Spleen (tissue), 11 donors: ENCODE data around the gene ZNF621. TPM values are rescaled to one million over a fixed set of nuclear protein-coding genes. Genes with fewer than 3 reads are reported as not detected.

ENCODE experiments used
- DNase-seq: peaks from one replicate; pipeline ENCODE4 v3.0.0-alpha.2; 2020
- H3K27ac ChIP-seq, 8 donors: fragments of 200-600 bp; sonication (generic) in 7 of 8; 1 replicate in 4 of 8; 2 replicates in 4 of 8; pipeline versions ENCODE4 v1.5.0 to v1.8.0; 2016 to 2021; ENCODE audit warnings: inconsistent platforms in 4 of 8, mild to moderate bottlenecking in 4 of 8, moderate library complexity in 1 of 8
- H3K27me3 ChIP-seq, 7 donors: fragments of 200-600 bp; sonication (generic) in 6 of 7; replicated peaks in 1 of 7; 1 replicate in 4 of 7; 2 replicates in 3 of 7; pipeline versions ENCODE4 v1.5.0 to v1.8.0; 2016 to 2021; ENCODE audit warnings: inconsistent platforms in 3 of 7, mild to moderate bottlenecking in 1 of 7
- H3K36me3 ChIP-seq, 6 donors: fragments of 200-600 bp; sonication (generic) in 5 of 6; 1 replicate in 4 of 6; 2 replicates in 2 of 6; pipeline versions ENCODE4 v1.5.0 to v1.8.0; 2016 to 2021; ENCODE audit warnings: inconsistent platforms in 2 of 6
- H3K4me1 ChIP-seq, 6 donors: fragments of 200-600 bp; sonication (generic) in 5 of 6; 1 replicate in 3 of 6; 2 replicates in 3 of 6; pipeline versions ENCODE4 v1.5.0 to v1.8.0; 2016 to 2021; ENCODE audit warnings: inconsistent platforms in 3 of 6
- H3K4me3 ChIP-seq, 8 donors: fragments of 200-600 bp; sonication (generic) in 7 of 8; 1 replicate in 4 of 8; 2 replicates in 4 of 8; pipeline versions ENCODE4 v1.5.0 to v1.8.0; 2016 to 2021; ENCODE audit warnings: inconsistent platforms in 4 of 8, mild to moderate bottlenecking in 4 of 8, moderate library complexity in 2 of 8
- H3K9me3 ChIP-seq, 8 donors: fragments of 200-600 bp; sonication (generic) in 7 of 8; 1 replicate in 4 of 8; 2 replicates in 4 of 8; pipeline versions ENCODE4 v1.5.0 to v1.8.0; 2016 to 2021; ENCODE audit warnings: inconsistent platforms in 4 of 8
- POLR2A ChIP-seq, 3 donors: fragments of 450-650 bp; IDR thresholded peaks; one replicate each; pipeline ENCODE4 v1.5.1; 2017; ENCODE audit warnings: antibody characterized with exemption in 3 of 3, mild to moderate bottlenecking in 1 of 3
- POLR2AphosphoS5 ChIP-seq, 3 donors: sonication (generic); formaldehyde crosslinking; IDR thresholded peaks; one replicate each; pipeline ENCODE4 v1.5.1; 2017; ENCODE audit warnings: antibody characterized with exemption in 3 of 3
- WGBS, 5 donors: extraction: QIAGEN DNeasy Blood & Tissue Kit in 3 of 5; methylation state at CpG; one replicate each; pipeline versions ENCODE4 v1.1.5 to v1.1.7; 2013 to 2018; 5-methylcytosine and 5-hydroxymethylcytosine counted together
- intact Hi-C: fragments of 100-400 bp; cut with DNase I; formaldehyde crosslinking; loops from one replicate; pipeline ENCODE4 v1.15.0; 2023; ENCODE audit warnings: low total_unique reads
- polyA plus RNA-seq, 3 donors: library from polyadenylated mRNA; stranded (reverse); fragments of 200-250 nt; gene quantifications; one replicate each; pipeline ENCODE4 v1.2.1, GENCODE V29; 2013
- total RNA-seq, 7 donors: library from RNA; depleted of rRNA in 3 of 7; stranded (reverse); fragments of >200 nt in 3 of 7; fragmentation: NEBNext Ultra II Directional in 4 of 7; extraction: Animal tissue kit (Norgen Biotek cat#: 25700) in 4 of 7; gene quantifications; one replicate each; pipeline versions ENCODE4 v1.1.0 to v1.2.1, GENCODE V29; 2016 to 2021
- TF ChIP-seq, protein P1 (sequence below), 11 experiments: fragments of 200-600 bp in 7 of 11; fragments of 450-650 bp in 4 of 11; sonication (generic) in 4 of 11; IDR thresholded peaks in 8 of 11; conservative IDR thresholded peaks in 3 of 11; 1 replicate in 7 of 11; 2 replicates in 4 of 11; pipeline versions ENCODE4 v1.4.0 to v1.8.0; 2016 to 2021; ENCODE audit warnings: antibody characterized with exemption in 11 of 11, inconsistent platforms in 4 of 11, mild to moderate bottlenecking in 1 of 11
- donor health status: healthy with polysubstance abuse.
- donor health status: DM: no; HTN: no; CAD: no; lungs with moderate emphysema.
- donor health status: DM: no; HTN: no; CAD: no.
- donor health status: Bipolar disorder and iron deficiency.
- donor health status: healthy.
- donor health status: DM: no; HTN: no; CAD: no.
- donor health status: DM: yes; HTN: yes; CAD: no.

ZNF621 gene
- total and polyA plus RNA-seq, 10 donors: 7.3 to 28.0 (median 21.1) TPM

- H3K9me3 ChIP-seq: no peaks in the 10 kb centered on the region
- peaks cover 0 to 3% (median 0%) of the 10 kb centered on the region in 6 donors for H3K4me1 ChIP-seq
- no peak overlapping the region for H3K4me3 ChIP-seq
- no peaks in the 10 kb centered on the region for H3K36me3 ChIP-seq
- DNase-seq: no peak
- no peaks in the 10 kb centered on the region for H3K27me3 ChIP-seq
- H3K27ac ChIP-seq: no peak overlapping the region
- TF ChIP-seq, protein P1, sequence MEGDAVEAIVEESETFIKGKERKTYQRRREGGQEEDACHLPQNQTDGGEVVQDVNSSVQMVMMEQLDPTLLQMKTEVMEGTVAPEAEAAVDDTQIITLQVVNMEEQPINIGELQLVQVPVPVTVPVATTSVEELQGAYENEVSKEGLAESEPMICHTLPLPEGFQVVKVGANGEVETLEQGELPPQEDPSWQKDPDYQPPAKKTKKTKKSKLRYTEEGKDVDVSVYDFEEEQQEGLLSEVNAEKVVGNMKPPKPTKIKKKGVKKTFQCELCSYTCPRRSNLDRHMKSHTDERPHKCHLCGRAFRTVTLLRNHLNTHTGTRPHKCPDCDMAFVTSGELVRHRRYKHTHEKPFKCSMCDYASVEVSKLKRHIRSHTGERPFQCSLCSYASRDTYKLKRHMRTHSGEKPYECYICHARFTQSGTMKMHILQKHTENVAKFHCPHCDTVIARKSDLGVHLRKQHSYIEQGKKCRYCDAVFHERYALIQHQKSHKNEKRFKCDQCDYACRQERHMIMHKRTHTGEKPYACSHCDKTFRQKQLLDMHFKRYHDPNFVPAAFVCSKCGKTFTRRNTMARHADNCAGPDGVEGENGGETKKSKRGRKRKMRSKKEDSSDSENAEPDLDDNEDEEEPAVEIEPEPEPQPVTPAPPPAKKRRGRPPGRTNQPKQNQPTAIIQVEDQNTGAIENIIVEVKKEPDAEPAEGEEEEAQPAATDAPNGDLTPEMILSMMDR (IDR thresholded peaks at IDR 0.05 in 8 of 11, conservative IDR thresholded peaks at IDR 0.05 in 3 of 11): no peak
- no peak for TF ChIP-seq POLR2A (IDR thresholded peaks at IDR 0.05)
- TF ChIP-seq POLR2AphosphoS5 (IDR thresholded peaks at IDR 0.05): no peak
- intact Hi-C loops: no loop called here
- 92 to 100% (median 97%) methylated on average over 1 of the region's 1 CpG for WGBS, 5 donors
Measured at GRCh38 chr3:40499952-40500351, 24.8 kb upstream of the ZNF621 start.

- no peaks in the 10 kb centered on the region for H3K9me3 ChIP-seq
- peaks cover 6 to 24% (median 14%) of the 10 kb centered on the region in 6 donors for H3K4me1 ChIP-seq
- no peak overlapping the region for H3K4me3 ChIP-seq
- intact Hi-C loops: no loop called here
- 87 to 100% (median 96%) methylated on average over 2 of the region's 2 CpGs for WGBS, 5 donors
- no peak overlapping the region for H3K27ac ChIP-seq
- DNase-seq: no peak
- TF ChIP-seq POLR2AphosphoS5 (IDR thresholded peaks at IDR 0.05): no peak
- TF ChIP-seq, protein P1 (IDR thresholded peaks at IDR 0.05 in 8 of 11, conservative IDR thresholded peaks at IDR 0.05 in 3 of 11): no peak
- TF ChIP-seq POLR2A (IDR thresholded peaks at IDR 0.05): no peak
- no peaks in the 10 kb centered on the region for H3K36me3 ChIP-seq
- no peaks in the 10 kb centered on the region for H3K27me3 ChIP-seq
Measured at GRCh38 chr3:40502034-40502433, 22.7 kb upstream of the ZNF621 start.

DNA sequence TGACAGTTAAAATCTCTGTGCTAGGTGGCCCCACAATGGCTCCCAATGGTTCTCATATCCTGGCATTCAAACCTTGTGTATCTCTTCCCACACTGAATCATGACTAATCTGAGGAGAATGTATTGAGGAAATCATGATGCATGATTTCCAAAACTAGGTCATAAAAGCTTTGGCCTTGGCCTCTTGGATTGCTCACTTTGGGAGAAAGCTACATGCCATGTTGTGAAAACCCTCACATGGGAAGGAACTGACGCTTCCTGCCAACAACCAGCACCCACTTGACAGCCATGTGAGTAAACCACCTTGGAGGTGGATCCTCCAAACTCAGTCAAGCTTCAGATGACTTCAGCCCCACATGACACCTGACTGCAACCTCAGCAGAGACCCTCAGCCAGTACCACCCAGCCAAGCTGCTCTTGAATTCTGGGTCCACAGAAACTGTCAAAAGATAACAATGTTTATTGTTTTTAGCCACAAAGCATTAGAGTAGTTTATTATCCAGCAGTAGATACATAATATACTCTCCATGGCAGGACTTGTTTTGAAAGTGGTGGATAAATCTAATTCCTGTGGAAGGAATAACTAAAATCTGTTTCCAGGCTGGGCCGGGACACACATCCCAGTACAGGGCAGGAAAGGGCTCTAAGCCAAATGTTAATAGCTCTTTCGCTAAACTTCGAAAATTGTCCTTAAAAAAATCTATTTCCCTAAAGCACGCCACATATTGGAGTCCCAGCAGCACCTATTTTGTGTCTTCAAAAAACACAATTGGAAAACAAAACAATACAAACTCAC, 19.9 kb upstream of the ZNF621 start:
- WGBS, 5 donors: 59 to 72% (median 65%) methylated on average over 5 of the region's 5 CpGs
- no peak for TF ChIP-seq POLR2A (IDR thresholded peaks at IDR 0.05)
- TF ChIP-seq POLR2AphosphoS5 (IDR thresholded peaks at IDR 0.05): peak in 1 of 3 donors; percentile 73
- TF ChIP-seq, protein P1 (IDR thresholded peaks at IDR 0.05 in 8 of 11, conservative IDR thresholded peaks at IDR 0.05 in 3 of 11): no peak

More for the DNA sequence above, 19.9 kb upstream of the ZNF621 start:
- H3K4me3 ChIP-seq: peak overlapping the region in 5 of 8 donors; percentile 51 to 74 (median 60)
- peaks cover 6 to 28% (median 14%) of the 10 kb centered on the region in 6 donors for H3K4me1 ChIP-seq
- H3K27ac ChIP-seq: peak overlapping the region; percentile 7 to 85 (median 82)
- intact Hi-C loops: no loop called here
- H3K9me3 ChIP-seq: no peaks in the 10 kb centered on the region
- H3K36me3 ChIP-seq: peaks cover 0 to 2% (median 0%) of the 10 kb centered on the region in 6 donors
- H3K27me3 ChIP-seq: no peaks in the 10 kb centered on the region
- DNase-seq: no peak
